Peyer's patch (tissue), 4 donors: ENCODE results near the gene NEAT1. TPM values are rescaled to one million over a fixed set of nuclear protein-coding genes. Genes with fewer than 3 reads are reported as not detected.
"Not testable (repeated sequence)": the region's sequence is repeated elsewhere in the genome, so short reads cannot be mapped to it uniquely, and the experiment has no call there.

Experiments
- DNase-seq, 3 donors: peaks; one replicate each; pipeline ENCODE4 v3.0.0-alpha.2; 2017 to 2019
- H3K27ac ChIP-seq, 4 donors: fragments of 200-600 bp; sonication (generic); one replicate each; pipeline ENCODE4 v1.5.1; 2016 to 2019
- H3K27me3 ChIP-seq, 2 donors: fragments of 200-600 bp; sonication (generic); one replicate each; pipeline ENCODE4 v1.5.1; 2019
- H3K36me3 ChIP-seq, 3 donors: fragments of 200-600 bp; sonication (generic); one replicate each; pipeline ENCODE4 v1.5.1; 2016 to 2019
- H3K4me1 ChIP-seq, 4 donors: fragments of 200-600 bp; sonication (generic); one replicate each; pipeline ENCODE4 v1.5.1; 2016 to 2019
- H3K4me3 ChIP-seq, 4 donors: fragments of 200-600 bp; sonication (generic); 1 replicate in 3 of 4; 2 replicates in 1 of 4; pipeline ENCODE4 v1.5.1; 2016 to 2019; ENCODE audit warnings: mild to moderate bottlenecking in 1 of 4
- H3K9me3 ChIP-seq, 4 donors: fragments of 200-600 bp; sonication (generic); one replicate each; pipeline ENCODE4 v1.5.1; 2016 to 2019; ENCODE audit warnings: mild to moderate bottlenecking in 1 of 4
- POLR2A ChIP-seq, 2 donors: fragments of 450-650 bp; IDR thresholded peaks; one replicate each; pipeline ENCODE4 v1.5.1; 2017; ENCODE audit warnings: antibody characterized with exemption in 2 of 2, mild to moderate bottlenecking in 2 of 2, moderate library complexity in 2 of 2
- total RNA-seq, 4 donors: library from RNA; depleted of rRNA; stranded (reverse); fragments of >200 nt; gene quantifications; one replicate each; pipeline ENCODE4 v1.1.0, GENCODE V29; 2016
- TF ChIP-seq, protein P1 (sequence below), 6 experiments: fragments of 450-650 bp in 4 of 6; fragments of 200-600 bp in 2 of 6; sonication (generic) in 1 of 6; IDR thresholded peaks; one replicate each; pipeline ENCODE4 v1.5.1; 2017 to 2019; ENCODE audit warnings: antibody characterized with exemption in 6 of 6, mild to moderate bottlenecking in 3 of 6, moderate library complexity in 1 of 6

NEAT1 gene
- total RNA-seq, 4 donors from 2014 or later: 705 to 1,411 (median 1,064) TPM

DNA sequence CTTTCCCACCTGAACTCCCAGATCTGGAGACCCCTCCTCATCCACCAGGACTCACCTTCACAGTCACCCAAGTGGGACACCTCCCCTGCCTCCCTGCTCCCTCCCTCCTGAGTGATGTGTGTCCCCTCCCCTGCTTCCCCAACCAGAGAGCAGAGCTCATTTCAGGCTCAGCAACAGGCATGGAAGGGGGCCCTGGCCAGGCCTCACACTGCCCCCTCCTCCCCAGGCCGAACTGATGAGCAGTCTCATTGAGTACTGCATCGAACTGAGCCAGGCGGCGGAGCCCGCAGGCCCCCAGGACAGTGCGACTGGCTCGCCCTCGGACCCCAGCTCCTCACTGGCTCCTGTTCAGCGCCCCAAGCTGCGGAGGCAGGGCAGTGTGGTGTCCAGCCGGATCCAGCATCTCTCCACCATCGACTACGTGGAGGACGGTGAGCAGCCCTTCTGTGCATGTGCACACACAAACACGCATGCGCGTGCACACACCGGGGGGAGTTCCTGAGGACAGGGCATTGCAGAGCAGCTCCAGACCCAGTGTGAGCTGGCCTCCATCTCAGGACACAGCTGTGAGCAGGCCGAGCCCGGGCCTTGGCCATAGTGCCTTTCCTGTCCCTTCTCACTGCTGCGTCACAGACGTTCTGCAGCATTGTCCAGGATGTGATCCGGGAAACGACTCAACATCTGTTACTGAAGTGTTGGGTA, 17.8 kb upstream of the NEAT1 start:
- Histone ChIP-seq H3K36me3 (peaks cover 0 to 89% (median 0%) of the 10 kb centered on the region in 3 donors), H3K27ac (peak overlapping the region; percentile 63 to 88 (median 70)), H3K4me1 (peaks cover 0 to 26% (median 17%) of the 10 kb centered on the region in 4 donors), H3K9me3 (no peaks in the 10 kb centered on the region), H3K4me3 (no peak overlapping the region), H3K27me3 (no peaks in the 10 kb centered on the region)
- no peak for DNase-seq
- TF ChIP-seq, protein P1, sequence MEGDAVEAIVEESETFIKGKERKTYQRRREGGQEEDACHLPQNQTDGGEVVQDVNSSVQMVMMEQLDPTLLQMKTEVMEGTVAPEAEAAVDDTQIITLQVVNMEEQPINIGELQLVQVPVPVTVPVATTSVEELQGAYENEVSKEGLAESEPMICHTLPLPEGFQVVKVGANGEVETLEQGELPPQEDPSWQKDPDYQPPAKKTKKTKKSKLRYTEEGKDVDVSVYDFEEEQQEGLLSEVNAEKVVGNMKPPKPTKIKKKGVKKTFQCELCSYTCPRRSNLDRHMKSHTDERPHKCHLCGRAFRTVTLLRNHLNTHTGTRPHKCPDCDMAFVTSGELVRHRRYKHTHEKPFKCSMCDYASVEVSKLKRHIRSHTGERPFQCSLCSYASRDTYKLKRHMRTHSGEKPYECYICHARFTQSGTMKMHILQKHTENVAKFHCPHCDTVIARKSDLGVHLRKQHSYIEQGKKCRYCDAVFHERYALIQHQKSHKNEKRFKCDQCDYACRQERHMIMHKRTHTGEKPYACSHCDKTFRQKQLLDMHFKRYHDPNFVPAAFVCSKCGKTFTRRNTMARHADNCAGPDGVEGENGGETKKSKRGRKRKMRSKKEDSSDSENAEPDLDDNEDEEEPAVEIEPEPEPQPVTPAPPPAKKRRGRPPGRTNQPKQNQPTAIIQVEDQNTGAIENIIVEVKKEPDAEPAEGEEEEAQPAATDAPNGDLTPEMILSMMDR (IDR thresholded peaks at IDR 0.05): no peak
- TF ChIP-seq POLR2A (IDR thresholded peaks at IDR 0.05): no peak

DNA sequence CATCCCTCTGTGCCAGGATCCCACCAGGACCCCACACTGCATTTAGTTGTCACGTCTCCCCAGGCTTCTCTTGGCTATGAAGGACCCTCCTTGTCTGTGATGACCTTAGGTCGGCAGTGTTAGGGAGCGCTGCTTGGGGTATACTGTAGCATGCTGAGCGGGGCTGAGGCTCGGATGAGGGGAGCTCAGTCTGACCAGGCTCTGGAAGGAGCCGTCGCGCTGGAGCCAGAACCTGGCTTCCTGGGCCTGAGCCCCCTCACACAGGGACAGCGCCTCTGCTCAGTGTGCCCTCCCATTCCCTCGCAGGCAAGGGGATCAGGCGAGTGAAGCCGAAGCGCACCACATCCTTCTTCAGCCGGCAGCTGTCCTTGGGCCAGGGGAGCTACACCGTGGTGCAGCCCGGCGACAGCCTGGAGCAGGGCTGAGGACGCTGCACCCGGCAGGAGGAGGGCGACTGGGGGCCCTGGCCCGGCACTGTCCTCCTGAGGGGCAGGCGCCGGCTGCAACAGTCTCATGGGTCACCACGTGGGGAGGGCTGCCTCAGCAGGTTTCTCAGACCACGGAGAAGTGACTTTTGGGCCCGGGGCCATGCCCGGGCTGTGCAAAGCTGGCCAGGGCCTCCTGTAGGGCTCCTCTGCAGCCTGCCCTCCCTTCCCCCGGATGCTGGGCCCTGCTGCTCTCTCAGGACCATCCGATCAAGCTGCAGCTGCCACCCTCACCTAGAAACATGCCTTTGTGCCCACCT, 11.5 kb upstream of the NEAT1 start:
- TF ChIP-seq, protein P1 (IDR thresholded peaks at IDR 0.05): no peak
- TF ChIP-seq POLR2A (IDR thresholded peaks at IDR 0.05): no peak
- Histone ChIP-seq H3K4me1 (peaks cover 0 to 10% (median 5%) of the 10 kb centered on the region in 4 donors), H3K9me3 (no peaks in the 10 kb centered on the region), H3K27ac (no peak overlapping the region), H3K27me3 (no peaks in the 10 kb centered on the region), H3K36me3 (peaks cover 0 to 70% (median 0%) of the 10 kb centered on the region in 3 donors), H3K4me3 (no peak overlapping the region)
- peak in 1 of 3 donors; percentile 35 for DNase-seq

DNA sequence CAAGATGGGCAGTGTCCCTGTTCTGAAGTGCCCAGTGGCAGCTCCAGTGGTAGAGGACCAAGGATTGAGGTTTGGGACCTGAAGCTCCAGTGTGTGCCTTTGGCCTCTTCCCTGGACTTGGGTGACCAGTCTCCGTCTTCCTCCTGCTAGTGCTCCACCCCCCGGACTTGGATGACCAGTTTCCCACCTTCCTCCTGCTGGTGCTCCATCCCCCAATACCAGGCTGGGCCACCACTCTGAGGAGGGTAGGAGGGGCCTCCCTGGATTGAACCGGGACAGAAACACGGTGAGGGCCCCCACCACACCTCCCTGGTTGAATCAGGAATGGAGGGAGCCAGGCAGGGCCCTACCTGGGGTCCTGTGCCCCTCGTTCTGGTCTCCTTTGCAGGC, 10.9 kb upstream of the NEAT1 start:
- Histone ChIP-seq H3K36me3 (peaks cover 0 to 64% (median 0%) of the 10 kb centered on the region in 3 donors), H3K4me1 (peaks cover 0 to 16% (median 9%) of the 10 kb centered on the region in 4 donors), H3K4me3 (no peak overlapping the region), H3K27ac (no peak overlapping the region), H3K27me3 (no peaks in the 10 kb centered on the region), H3K9me3 (no peaks in the 10 kb centered on the region)
- TF ChIP-seq POLR2A (IDR thresholded peaks at IDR 0.05): no peak
- TF ChIP-seq, protein P1 (IDR thresholded peaks at IDR 0.05): no peak
- peak in 1 of 3 donors; percentile 31 for DNase-seq

DNA sequence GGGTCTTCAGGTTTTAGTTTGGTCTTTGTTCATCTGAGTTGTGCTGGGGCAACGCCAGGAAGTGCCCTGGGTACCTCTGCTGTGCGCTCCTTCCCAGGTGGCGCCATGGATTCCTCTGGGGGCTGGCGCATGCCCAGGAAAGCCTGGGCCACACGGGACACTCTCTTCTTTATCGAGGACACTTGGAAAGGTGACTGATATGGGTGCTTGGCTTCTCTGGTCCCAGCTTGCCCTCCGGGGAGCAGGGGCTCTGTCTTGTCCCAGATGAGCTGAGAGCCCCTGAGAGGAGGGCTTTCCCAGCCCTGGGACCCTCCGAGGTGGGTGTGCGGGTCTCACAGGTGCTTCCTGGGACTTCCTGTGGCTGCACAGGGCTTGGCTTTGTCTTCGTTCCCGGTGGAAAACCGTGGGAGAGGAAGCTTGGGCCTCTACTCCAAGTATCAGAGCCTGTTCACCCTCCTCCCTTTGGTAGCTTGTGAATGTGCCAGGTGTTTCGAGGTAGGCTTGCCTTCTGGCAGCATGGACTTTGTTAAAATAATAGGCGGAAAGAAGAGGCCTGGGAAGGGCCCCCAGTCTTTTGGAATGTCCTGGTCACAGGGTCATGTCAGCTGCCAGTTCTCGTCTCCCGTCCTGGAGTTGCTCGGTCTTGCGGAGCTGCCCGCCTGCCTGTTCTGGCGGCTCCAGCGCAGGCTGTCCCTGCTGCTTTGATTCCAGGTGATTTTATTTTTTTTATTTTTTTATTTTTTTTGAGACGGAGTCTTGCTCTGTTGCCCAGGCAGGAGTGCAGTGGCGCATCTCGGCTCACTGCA, 10.1 kb upstream of the NEAT1 start:
- Histone ChIP-seq H3K27me3 (no peaks in the 10 kb centered on the region), H3K4me3 (no peak overlapping the region), H3K27ac (no peak overlapping the region), H3K36me3 (peaks cover 0 to 56% (median 0%) of the 10 kb centered on the region in 3 donors), H3K4me1 (peaks cover under 1 to 24% (median 14%) of the 10 kb centered on the region in 4 donors), H3K9me3 (no peaks in the 10 kb centered on the region)
- no peak for TF ChIP-seq POLR2A (IDR thresholded peaks at IDR 0.05)
- TF ChIP-seq, protein P1 (IDR thresholded peaks at IDR 0.05): no peak
- peak in 1 of 3 donors; percentile 38 for DNase-seq

GRCh38 chr11:65413077-65413664, 9.4 kb upstream of the NEAT1 start:
- not testable (repeated sequence) for H3K9me3 ChIP-seq, H3K27me3 ChIP-seq, H3K27ac ChIP-seq, H3K4me3 ChIP-seq
- peak in 1 of 3 donors; percentile 22 for DNase-seq
- Histone ChIP-seq H3K4me1 (peaks cover 7 to 31% (median 20%) of the 10 kb centered on the region in 4 donors), H3K36me3 (peaks cover 0 to 49% (median 0%) of the 10 kb centered on the region in 3 donors)
